Suppressor macrophage (primary cell): ENCODE measurements around the gene RNF214.
"Not testable (repeated sequence)": the region's sequence is repeated elsewhere in the genome, so short reads cannot be mapped to it uniquely, and the experiment has no call there.

Source experiments
- DNase-seq, 4 experiments: peaks; one replicate each; pipeline ENCODE4 v3.0.0-alpha.2; 2020 to 2022
- total RNA-seq, 17 experiments: gene quantifications; one replicate each; lab custom pipeline; 2026; ENCODE audit warnings: mixed read lengths in 6 of 17, inconsistent platforms in 3 of 17; lab: John Stamatoyannopoulos, UW

Gene RNF214
- 4.0 to 16.2 (median 10.7) reads per million in 17 experiments for total RNA-seq

GRCh38 chr11:117232092-117232878 lies at the start of gene RNF214:
TSS of gene RNF214 (plus strand) at chr11:117232671. CDS start at chr11:117234273, 1,602 bp downstream.
- DNase-seq = peak; percentile 86 to 94 (median 92)

GRCh38 chr11:117183178-117183577 lies 49.3 kb upstream of the RNF214 start:
- DNase-seq = not testable (repeated sequence)

- DNase-seq = no peak
These were observed 48.6 kb upstream of the RNF214 start for GRCh38 chr11:117183724-117184349.

- peak; percentile 46 to 88 (median 63) for DNase-seq
These were observed 46.6 kb upstream of the RNF214 start for GRCh38 chr11:117185736-117186430.

- DNase-seq = no peak
These were observed 46.1 kb upstream of the RNF214 start for GRCh38 chr11:117186431-117186761.

- DNase-seq = peak in 1 of 4 experiments; percentile 21
These were observed 45.5 kb upstream of the RNF214 start for GRCh38 chr11:117187007-117187406.

- no peak for DNase-seq
These were observed 45.1 kb upstream of the RNF214 start for GRCh38 chr11:117187428-117187798.

- DNase-seq = no peak
These were observed 44.5 kb upstream of the RNF214 start for GRCh38 chr11:117187799-117188481.

- DNase-seq = peak; percentile 48 to 73 (median 65)
These were observed 43.8 kb upstream of the RNF214 start for GRCh38 chr11:117188620-117189081.

GRCh38 chr11:117189191-117189940 lies 43.1 kb upstream of the RNF214 start:
- peak; percentile 87 to 96 (median 92) for DNase-seq

GRCh38 chr11:117189941-117190544 lies 42.4 kb upstream of the RNF214 start:
- DNase-seq = no peak

- DNase-seq = no peak
These were observed 40.6 kb upstream of the RNF214 start for GRCh38 chr11:117191680-117192400.

GRCh38 chr11:117192401-117192875 lies 40.0 kb upstream of the RNF214 start:
- DNase-seq = no peak

- DNase-seq = no peak
These were observed 39.1 kb upstream of the RNF214 start for GRCh38 chr11:117193130-117194020.

GRCh38 chr11:117194267-117194666 lies 38.2 kb upstream of the RNF214 start:
- DNase-seq = no peak

- peak in 2 of 4 experiments; percentile 24 to 32 for DNase-seq
These were observed 37.2 kb upstream of the RNF214 start for GRCh38 chr11:117195258-117195657.

GRCh38 chr11:117195761-117196160 lies 36.7 kb upstream of the RNF214 start:
- DNase-seq = no peak

GRCh38 chr11:117197006-117197405 lies 35.5 kb upstream of the RNF214 start:
- DNase-seq = no peak
